PC-9 (cell line): Measurements from ENCODE around the gene LARGE1. TPM values are rescaled to one million over a fixed set of nuclear protein-coding genes. Genes with fewer than 3 reads are reported as not detected.

Source experiments
- BruUV-seq: library from RNA; stranded (reverse); fragments of 400-500 nt; replicated peaks from 2 replicates; lab custom pipeline; 2021; lab: Mats Ljungman, UMichigan
- CTCF ChIA-PET: fragments of 300-600 bp; sonication (Branson Sonifier 250); formaldehyde crosslinking; loops from one replicate; lab custom pipeline; 2022; ENCODE audit warnings: antibody characterized with exemption; lab: Charles Lee
- POLR2A ChIA-PET: fragments of 300-600 bp; sonication (Branson Sonifier 250); formaldehyde crosslinking; loops from one replicate; lab custom pipeline; 2022; ENCODE audit warnings: antibody characterized with exemption; ENCODE audit not compliant: unreplicated experiment; lab: Charles Lee
- DNase-seq, 2 experiments: peaks; one replicate each; pipeline versions ENCODE4 v3.0.0 to v3.0.0-alpha.2; 2015 to 2022; ENCODE audit warnings: mixed read lengths in 1 of 2
- H2AFZ ChIP-seq: fragments of 200-600 bp; sonication (generic); 2 replicates; pipeline ENCODE4 v1.8.1; 2017; ENCODE audit warnings: antibody characterized with exemption
- H3F3A ChIP-seq: fragments of 200-600 bp; sonication (generic); 2 replicates; pipeline ENCODE4 v1.8.1; 2017; ENCODE audit warnings: antibody characterized with exemption, mild to moderate bottlenecking, low read depth; ENCODE audit not compliant: insufficient read depth
- H3K27ac ChIP-seq: fragments of 200-600 bp; sonication (generic); 2 replicates; pipeline ENCODE4 v1.6.1; 2016; ENCODE audit warnings: mixed run types
- H3K27me3 ChIP-seq: fragments of 200-600 bp; sonication (generic); 2 replicates; pipeline ENCODE4 v1.6.1; 2016; ENCODE audit warnings: low read depth, mixed run types; ENCODE audit not compliant: insufficient read depth
- H3K36me3 ChIP-seq: fragments of 200-600 bp; sonication (generic); 2 replicates; pipeline ENCODE4 v1.6.1; 2016; ENCODE audit warnings: low read depth, mixed run types
- H3K4me1 ChIP-seq: fragments of 200-600 bp; sonication (generic); replicated peaks from 2 replicates; pipeline ENCODE4 v1.6.1; 2016; ENCODE audit warnings: mixed run types; ENCODE audit not compliant: insufficient read depth
- H3K4me2 ChIP-seq: fragments of 200-600 bp; sonication (generic); 2 replicates; pipeline ENCODE4 v1.6.1; 2017; ENCODE audit warnings: mixed run types
- H3K4me3 ChIP-seq: fragments of 200-600 bp; sonication (generic); 2 replicates; pipeline ENCODE4 v1.6.1; 2016; ENCODE audit warnings: mixed run types
- H3K79me2 ChIP-seq: fragments of 200-600 bp; sonication (generic); 2 replicates; pipeline ENCODE4 v1.6.1; 2017; ENCODE audit warnings: low read depth, mixed run types
- H3K9me2 ChIP-seq: fragments of 200-600 bp; sonication (generic); 2 replicates; pipeline ENCODE4 v1.8.1; 2017; ENCODE audit warnings: mild to moderate bottlenecking; ENCODE audit not compliant: insufficient read depth
- H3K9me3 ChIP-seq: fragments of 200-600 bp; sonication (generic); 2 replicates; pipeline ENCODE4 v1.8.1; 2016; ENCODE audit warnings: low read depth; ENCODE audit not compliant: insufficient read depth
- H4K20me1 ChIP-seq: fragments of 200-600 bp; sonication (generic); 2 replicates; pipeline ENCODE4 v1.8.1; 2017; ENCODE audit not compliant: insufficient read depth
- EZH2 ChIP-seq: fragments of 200-600 bp; sonication (generic); IDR thresholded peaks from 2 replicates; pipeline ENCODE4 v1.8.0; 2017; ENCODE audit warnings: antibody characterized with exemption, low read depth
- intact Hi-C: fragments of 100-400 bp; cut with micrococcal nuclease; formaldehyde crosslinking; loops from one replicate; pipeline ENCODE4 v1.10.0; 2022; ENCODE audit not compliant: unreplicated experiment
- total RNA-seq: library from RNA; stranded (reverse); gene quantifications from 2 replicates; pipeline ENCODE4 v1.2.3, GENCODE V29; 2021
- TF ChIP-seq, protein P1 (sequence below): fragments of 200-600 bp; sonication (generic); conservative IDR thresholded peaks from 2 replicates; pipeline ENCODE4 v1.6.1; 2017; ENCODE audit warnings: mixed run types, antibody characterized with exemption, mild to moderate bottlenecking, moderate library complexity

LARGE1 gene
- total RNA-seq, 1 experiment from 2014 or later: 12.5 TPM

DNA sequence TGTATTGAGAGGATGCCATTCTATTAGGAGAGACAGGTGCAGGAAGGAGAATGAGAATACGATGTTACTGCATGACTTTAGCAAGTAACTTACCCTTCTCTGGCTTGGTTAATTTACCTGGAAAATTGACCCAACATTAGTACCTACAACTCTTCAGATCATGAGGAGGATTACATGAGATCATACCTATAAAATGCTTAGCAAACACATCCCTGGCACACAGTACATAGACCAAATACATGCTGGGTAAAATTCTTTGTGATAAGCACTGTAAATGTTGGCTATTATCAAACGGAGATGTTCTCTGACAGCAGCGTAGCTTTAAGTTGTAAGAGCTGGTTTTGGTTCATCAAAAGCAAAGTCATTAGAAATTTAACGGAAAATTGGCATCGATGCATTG, 28.8 kb downstream of the LARGE1 start:
- ChIA-PET CTCF (no interaction called here), POLR2A (no interaction called here)
- H3K79me2 ChIP-seq: no peaks in the 10 kb centered on the region
- H3K4me2 ChIP-seq: no peak overlapping the region
- intact Hi-C loops: no loop called here
- H3K9me2 ChIP-seq: no peaks in the 10 kb centered on the region
- H3K9me3 ChIP-seq: no peaks in the 10 kb centered on the region
- no TSS peak for BruUV-seq
- no peak for DNase-seq
- no peaks in the 10 kb centered on the region for H3K27me3 ChIP-seq
- no peak overlapping the region for H3K27ac ChIP-seq
- TF ChIP-seq, protein P1, sequence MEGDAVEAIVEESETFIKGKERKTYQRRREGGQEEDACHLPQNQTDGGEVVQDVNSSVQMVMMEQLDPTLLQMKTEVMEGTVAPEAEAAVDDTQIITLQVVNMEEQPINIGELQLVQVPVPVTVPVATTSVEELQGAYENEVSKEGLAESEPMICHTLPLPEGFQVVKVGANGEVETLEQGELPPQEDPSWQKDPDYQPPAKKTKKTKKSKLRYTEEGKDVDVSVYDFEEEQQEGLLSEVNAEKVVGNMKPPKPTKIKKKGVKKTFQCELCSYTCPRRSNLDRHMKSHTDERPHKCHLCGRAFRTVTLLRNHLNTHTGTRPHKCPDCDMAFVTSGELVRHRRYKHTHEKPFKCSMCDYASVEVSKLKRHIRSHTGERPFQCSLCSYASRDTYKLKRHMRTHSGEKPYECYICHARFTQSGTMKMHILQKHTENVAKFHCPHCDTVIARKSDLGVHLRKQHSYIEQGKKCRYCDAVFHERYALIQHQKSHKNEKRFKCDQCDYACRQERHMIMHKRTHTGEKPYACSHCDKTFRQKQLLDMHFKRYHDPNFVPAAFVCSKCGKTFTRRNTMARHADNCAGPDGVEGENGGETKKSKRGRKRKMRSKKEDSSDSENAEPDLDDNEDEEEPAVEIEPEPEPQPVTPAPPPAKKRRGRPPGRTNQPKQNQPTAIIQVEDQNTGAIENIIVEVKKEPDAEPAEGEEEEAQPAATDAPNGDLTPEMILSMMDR: no peak
- TF ChIP-seq EZH2: no peak
- no peaks in the 10 kb centered on the region for H3K4me1 ChIP-seq
- no peaks in the 10 kb centered on the region for H4K20me1 ChIP-seq
- H3K4me3 ChIP-seq: no peak overlapping the region
- no peak overlapping the region for H2AFZ ChIP-seq
- H3K36me3 ChIP-seq: no peaks in the 10 kb centered on the region
- no peaks in the 10 kb centered on the region for H3F3A ChIP-seq

DNA sequence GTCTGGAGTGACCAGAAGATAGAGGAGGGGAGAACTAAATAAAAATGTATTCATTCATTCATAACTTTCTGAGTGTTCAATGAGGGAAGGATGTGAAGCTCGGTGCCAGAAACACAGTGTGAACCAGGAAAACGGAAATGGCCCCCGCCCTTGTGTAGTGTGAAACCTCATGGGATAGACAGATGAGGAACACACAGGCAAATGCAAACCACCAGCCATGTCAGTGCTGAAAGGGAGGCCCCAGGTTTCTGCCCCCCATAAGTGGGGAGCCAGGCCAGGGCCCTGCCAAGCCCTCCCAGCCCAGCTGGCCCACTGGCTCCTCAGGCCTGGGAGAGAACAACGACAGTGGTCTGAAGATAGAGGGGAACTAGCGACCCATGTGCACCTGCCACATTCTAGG, 30.5 kb downstream of the LARGE1 start:
- BruUV-seq: no TSS peak
- ChIA-PET CTCF (no interaction called here), POLR2A (no interaction called here)
- no peaks in the 10 kb centered on the region for H4K20me1 ChIP-seq
- H3K4me2 ChIP-seq: no peak overlapping the region
- H2AFZ ChIP-seq: no peak overlapping the region
- intact Hi-C loops: no loop called here
- no peaks in the 10 kb centered on the region for H3F3A ChIP-seq
- TF ChIP-seq EZH2: no peak
- TF ChIP-seq, protein P1: no peak
- DNase-seq: no peak
- no peaks in the 10 kb centered on the region for H3K9me2 ChIP-seq
- H3K79me2 ChIP-seq: no peaks in the 10 kb centered on the region
- H3K27ac ChIP-seq: no peak overlapping the region
- no peak overlapping the region for H3K4me3 ChIP-seq
- H3K36me3 ChIP-seq: no peaks in the 10 kb centered on the region
- H3K27me3 ChIP-seq: no peaks in the 10 kb centered on the region
- H3K9me3 ChIP-seq: no peaks in the 10 kb centered on the region
- H3K4me1 ChIP-seq: no peaks in the 10 kb centered on the region

DNA sequence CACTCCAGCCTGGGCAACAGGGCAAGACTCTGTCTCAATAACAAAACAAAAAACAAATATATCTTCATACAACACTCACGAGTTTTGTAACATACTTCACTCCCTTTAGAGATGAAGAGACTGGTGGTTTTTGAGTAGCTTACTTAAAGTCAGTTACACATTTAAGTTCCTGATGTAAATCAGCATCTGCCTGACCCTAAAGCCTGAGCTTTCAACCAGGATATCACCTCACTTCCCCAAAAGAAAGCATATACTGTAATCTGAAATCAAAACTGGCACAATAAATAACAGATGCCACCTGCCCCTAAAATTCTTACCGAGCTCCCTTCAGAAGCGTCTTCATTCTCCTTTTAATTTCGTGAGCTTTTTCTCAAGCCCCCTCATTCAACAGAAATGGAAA, 31.5 kb downstream of the LARGE1 start:
- intact Hi-C loops: no loop called here
- H3K4me3 ChIP-seq: no peak overlapping the region
- 0 out of 2 replicates have a peak, but pooled peaks cover 4% of the 10 kb centered on the region for H3K4me1 ChIP-seq
- ChIA-PET POLR2A (interaction anchor here (0.6 kb wide), 1 partner anchor 877 kb away, joined by 5 read pairs; no protein-coding TSS in a partner anchor), CTCF (no interaction called here)
- H3K27ac ChIP-seq: no peak overlapping the region
- BruUV-seq: no TSS peak
- no peaks in the 10 kb centered on the region for H3K9me3 ChIP-seq
- no peak for TF ChIP-seq EZH2
- TF ChIP-seq, protein P1: no peak
- no peak for DNase-seq
- H3K79me2 ChIP-seq: no peaks in the 10 kb centered on the region
- no peaks in the 10 kb centered on the region for H3K9me2 ChIP-seq
- no peak overlapping the region for H3K4me2 ChIP-seq
- H3K36me3 ChIP-seq: no peaks in the 10 kb centered on the region
- no peaks in the 10 kb centered on the region for H3K27me3 ChIP-seq
- no peaks in the 10 kb centered on the region for H4K20me1 ChIP-seq
- H2AFZ ChIP-seq: no peak overlapping the region
- H3F3A ChIP-seq: no peaks in the 10 kb centered on the region
